GM12878 (cell line): Measurements from ENCODE around the gene MATN1. TPM values are rescaled to one million over a fixed set of nuclear protein-coding genes. Genes with fewer than 3 reads are reported as not detected.
A peak's percentile ranks its signal among the peaks of the same experiment; 100 is the strongest.

Source experiments
- ATAC-seq: fragments of 200-7000 bp; cut with Tn5 transposase; 3 replicates; pipeline ENCODE4 v1.9.1; 2020; ENCODE audit warnings: mild to moderate bottlenecking, moderate library complexity
- BruUV-seq: library from RNA; stranded (reverse); fragments of 400-500 nt; replicated peaks from 2 replicates; lab custom pipeline; 2021; lab: Mats Ljungman, UMichigan
- CTCF ChIA-PET: fragments of 300-600 bp; sonication (Branson Sonifier 250); formaldehyde crosslinking; extraction: SDS; loops from one replicate; lab custom pipeline; 2021; ENCODE audit warnings: inconsistent platforms; lab: Yijun Ruan, JAX
- POLR2A ChIA-PET: fragments of 350-600 bp; formaldehyde crosslinking; extraction: SDS; loops from one replicate; lab custom pipeline; 2021; ENCODE audit warnings: inconsistent platforms; lab: Charles Lee
- RAD21 ChIA-PET: fragments of 300-600 bp; sonication (Branson Sonifier 250); formaldehyde crosslinking; loops from one replicate; lab custom pipeline; 2023; ENCODE audit warnings: antibody characterized with exemption; ENCODE audit not compliant: unreplicated experiment; lab: Charles Lee
- SMC1A ChIA-PET: fragments of 300-600 bp; sonication (Branson Sonifier 250); formaldehyde crosslinking; loops from one replicate; lab custom pipeline; 2023; ENCODE audit not compliant: unreplicated experiment, uncharacterized antibody; lab: Charles Lee
- DNase-seq: peaks from one replicate; pipeline ENCODE4 v3.0.0-alpha.2; 2011; ENCODE audit warnings: low read depth, low spot score
- FAIRE-seq: peaks from 3 replicates; lab custom pipeline; 2011; peaks lifted over from hg19 to GRCh38; lab: Jason Lieb, UNC
- H2AFZ ChIP-seq: 2 replicates; pipeline ENCODE4 v1.6.0; 2011; ENCODE audit warnings: low read depth, low read length, control low read depth; ENCODE audit not compliant: control insufficient read depth
- H3K27ac ChIP-seq: 2 replicates; pipeline ENCODE4 v1.5.1; 2011; ENCODE audit warnings: control low read depth; ENCODE audit not compliant: control insufficient read depth, insufficient read depth
- H3K27me3 ChIP-seq, 2 experiments: replicated peaks in 1 of 2; 2 replicates each; pipeline versions ENCODE4 v1.6.0 to v1.6.1; 2011; ENCODE audit warnings: low read length in 1 of 2; ENCODE audit not compliant: control insufficient read depth in 2 of 2, insufficient read depth in 2 of 2
- H3K36me3 ChIP-seq, 2 experiments: 2 replicates each; pipeline ENCODE4 v1.5.1; 2011; ENCODE audit warnings: low read length in 1 of 2; ENCODE audit not compliant: control insufficient read depth in 2 of 2, insufficient read depth in 2 of 2
- H3K4me1 ChIP-seq: 2 replicates; pipeline ENCODE4 v1.6.1; 2011; ENCODE audit warnings: mild to moderate bottlenecking, low read length, moderate library complexity, mixed read lengths; ENCODE audit not compliant: control insufficient read depth, insufficient read depth
- H3K4me2 ChIP-seq: 2 replicates; pipeline ENCODE4 v1.6.0; 2011; ENCODE audit warnings: control low read depth; ENCODE audit not compliant: control insufficient read depth, insufficient read depth
- H3K4me3 ChIP-seq: fragments of 200-600 bp; sonication (generic); 2 replicates; pipeline ENCODE4 v1.5.1; 2016
- H3K79me2 ChIP-seq: 2 replicates; pipeline ENCODE4 v1.6.0; 2011; ENCODE audit warnings: low read length; ENCODE audit not compliant: control insufficient read depth, insufficient read depth
- H3K9ac ChIP-seq: 2 replicates; pipeline ENCODE4 v1.8.0; 2011; ENCODE audit warnings: low read length, control low read depth, mixed read lengths; ENCODE audit not compliant: control insufficient read depth, insufficient read depth
- H3K9me3 ChIP-seq: replicated peaks from 3 replicates; pipeline ENCODE4 v1.5.1; 2011; ENCODE audit warnings: mild to moderate bottlenecking, low read length; ENCODE audit not compliant: control insufficient read depth, insufficient read depth
- H4K20me1 ChIP-seq: 2 replicates; pipeline ENCODE4 v1.6.0; 2011; ENCODE audit not compliant: control insufficient read depth, insufficient read depth
- BACH1 ChIP-seq: fragments of 450-650 bp; IDR thresholded peaks from 2 replicates; pipeline ENCODE4 v1.6.1; 2017; ENCODE audit warnings: mild to moderate bottlenecking, borderline replicate concordance
- BCL11A ChIP-seq: IDR thresholded peaks from 2 replicates; pipeline ENCODE4 v1.6.1; 2011; ENCODE audit warnings: low read depth, low read length
- BRCA1 ChIP-seq: IDR thresholded peaks from 2 replicates; pipeline ENCODE4 v1.6.1; 2011; ENCODE audit warnings: low read depth, low read length, improper control_type of control experiment
- CBFB ChIP-seq: IDR thresholded peaks from 2 replicates; pipeline ENCODE4 v1.6.1; 2016; ENCODE audit warnings: antibody characterized with exemption, low read depth
- CBX5 ChIP-seq: sonication (generic); IDR thresholded peaks from 2 replicates; pipeline ENCODE4 v1.6.1; 2016; ENCODE audit warnings: low read depth, moderate library complexity, mild to moderate bottlenecking, inconsistent platforms
- CREM ChIP-seq: IDR thresholded peaks from 2 replicates; pipeline ENCODE4 v1.6.1; 2014; ENCODE audit warnings: antibody characterized with exemption, low read depth
- EED ChIP-seq: sonication (generic); IDR thresholded peaks from 2 replicates; pipeline ENCODE4 v1.6.1; 2016; ENCODE audit warnings: antibody characterized with exemption, low read depth
- EP300 ChIP-seq, 2 experiments: fragments of 150-350 bp in 1 of 2; IDR thresholded peaks; 2 replicates each; pipeline ENCODE4 v1.6.1; 2011 to 2012; ENCODE audit warnings: low read depth in 2 of 2, low read length in 2 of 2, borderline replicate concordance in 1 of 2, improper control_type of control experiment in 1 of 2, inconsistent platforms in 1 of 2; ENCODE audit not compliant: control insufficient read depth in 1 of 2
- ESRRA ChIP-seq: IDR thresholded peaks from 2 replicates; pipeline ENCODE4 v1.6.1; 2012; ENCODE audit warnings: mild to moderate bottlenecking, low read length, improper control_type of control experiment
- ETV6 ChIP-seq, 2 experiments: fragments of 450-650 bp in 1 of 2; IDR thresholded peaks in 1 of 2; conservative IDR thresholded peaks in 1 of 2; 2 replicates each; pipeline ENCODE4 v1.6.1; 2014; ENCODE audit warnings: antibody characterized with exemption in 1 of 2, borderline replicate concordance in 1 of 2, low read depth in 1 of 2, mild to moderate bottlenecking in 1 of 2, moderate library complexity in 1 of 2
- NFIC ChIP-seq: IDR thresholded peaks from 2 replicates; pipeline ENCODE4 v1.6.1; 2012; ENCODE audit warnings: low read depth, mild to moderate bottlenecking, inconsistent platforms, low read length, moderate library complexity
- PAX8 ChIP-seq: fragments of 450-650 bp; IDR thresholded peaks from 2 replicates; pipeline ENCODE4 v1.6.1; 2017; ENCODE audit warnings: mild to moderate bottlenecking, moderate library complexity
- PML ChIP-seq: IDR thresholded peaks from 2 replicates; pipeline ENCODE4 v1.6.1; 2012; ENCODE audit warnings: low read length, inconsistent platforms
- POLR2A ChIP-seq: IDR thresholded peaks from 2 replicates; pipeline ENCODE4 v1.6.1; 2011; ENCODE audit warnings: low read depth, mild to moderate bottlenecking, low read length
- POLR2AphosphoS5 ChIP-seq: IDR thresholded peaks from 2 replicates; pipeline ENCODE4 v1.6.1; 2011; ENCODE audit warnings: mild to moderate bottlenecking, low read length, inconsistent platforms
- RELA ChIP-seq: fragments of 450-650 bp; IDR thresholded peaks from 2 replicates; pipeline ENCODE4 v1.8.0; 2014; ENCODE audit warnings: borderline replicate concordance; ENCODE audit not compliant: partially characterized antibody
- SIX5 ChIP-seq: IDR thresholded peaks from 2 replicates; pipeline ENCODE4 v1.6.1; 2011; ENCODE audit warnings: mild to moderate bottlenecking, low read depth, low read length, moderate library complexity; ENCODE audit not compliant: severe bottlenecking
- STAT1 ChIP-seq: fragments of 450-650 bp; conservative IDR thresholded peaks from 2 replicates; pipeline ENCODE4 v1.6.1; 2014; ENCODE audit warnings: antibody characterized with exemption, mild to moderate bottlenecking
- YY1 ChIP-seq: IDR thresholded peaks from 2 replicates; pipeline ENCODE4 v1.6.1; 2011; ENCODE audit warnings: low read depth, mild to moderate bottlenecking, low read length
- ZBED1 ChIP-seq: IDR thresholded peaks from 2 replicates; pipeline ENCODE4 v1.6.1; 2016; ENCODE audit warnings: borderline replicate concordance
- ZBTB4 ChIP-seq: fragments of 450-650 bp; formaldehyde crosslinking; IDR thresholded peaks from 2 replicates; pipeline ENCODE4 v1.4.0; 2022; ENCODE audit warnings: mild to moderate bottlenecking, moderate library complexity
- ZSCAN29 ChIP-seq: fragments of 450-650 bp; IDR thresholded peaks from 2 replicates; pipeline ENCODE4 v1.6.1; 2017; ENCODE audit warnings: mild to moderate bottlenecking, moderate library complexity
- WGBS: methylation state at CpG from one replicate; pipeline ENCODE4 v1.1.6; 2016; ENCODE audit warnings: low lambda C conversion rate; ENCODE audit not compliant: insufficient replicate concordance, insufficient coverage; ENCODE audit errors: missing lambda C conversion rate; 5-methylcytosine and 5-hydroxymethylcytosine counted together
- in situ Hi-C: fragments of 300-500 bp; cut with MboI; formaldehyde crosslinking; loops from 9 replicates; pipeline ENCODE4 v1.14.3; 2018; ENCODE audit warnings: mixed read lengths
- intact Hi-C: fragments of 100-400 bp; cut with micrococcal nuclease; formaldehyde crosslinking; loops from one replicate; pipeline ENCODE4 v1.14.2; 2022; ENCODE audit not compliant: unreplicated experiment
- polyA plus RNA-seq, 11 experiments: library from polyadenylated mRNA; depleted of rRNA in 4 of 11; unstranded in 6 of 11; stranded (reverse) in 5 of 11; fragments of >200 nt; fragmentation: Nextera tagmentation in 4 of 11; fragmentation: Illumina TruSeq in 1 of 11; extraction: Ambion mirVana in 4 of 11; extraction: Trizol in 1 of 11; gene quantifications; 1 replicate in 1 of 11; 2 replicates in 10 of 11; pipeline versions ENCODE4 v1.2.1 to v1.2.3, GENCODE V29; 2011 to 2016; ENCODE audit warnings: inconsistent platforms in 2 of 11, missing spikeins in 2 of 11, low read depth in 1 of 11
- total RNA-seq, 4 experiments: library from RNA; depleted of rRNA in 3 of 4; stranded (reverse); fragments of >200 nt in 3 of 4; fragmentation: Illumina TruSeq in 1 of 4; extraction: Trizol in 1 of 4; gene quantifications; 2 replicates each; pipeline versions ENCODE4 v1.2.1 to v1.2.3, GENCODE V29; 2013 to 2021

MATN1 gene
- total and polyA plus RNA-seq, 10 of the 15 experiments (the other 5 are each of a cell fraction or from before 2014, with no cell fraction given), result 0.04 to 0.50 (median 0.10) TPM; not detected in 1

DNA sequence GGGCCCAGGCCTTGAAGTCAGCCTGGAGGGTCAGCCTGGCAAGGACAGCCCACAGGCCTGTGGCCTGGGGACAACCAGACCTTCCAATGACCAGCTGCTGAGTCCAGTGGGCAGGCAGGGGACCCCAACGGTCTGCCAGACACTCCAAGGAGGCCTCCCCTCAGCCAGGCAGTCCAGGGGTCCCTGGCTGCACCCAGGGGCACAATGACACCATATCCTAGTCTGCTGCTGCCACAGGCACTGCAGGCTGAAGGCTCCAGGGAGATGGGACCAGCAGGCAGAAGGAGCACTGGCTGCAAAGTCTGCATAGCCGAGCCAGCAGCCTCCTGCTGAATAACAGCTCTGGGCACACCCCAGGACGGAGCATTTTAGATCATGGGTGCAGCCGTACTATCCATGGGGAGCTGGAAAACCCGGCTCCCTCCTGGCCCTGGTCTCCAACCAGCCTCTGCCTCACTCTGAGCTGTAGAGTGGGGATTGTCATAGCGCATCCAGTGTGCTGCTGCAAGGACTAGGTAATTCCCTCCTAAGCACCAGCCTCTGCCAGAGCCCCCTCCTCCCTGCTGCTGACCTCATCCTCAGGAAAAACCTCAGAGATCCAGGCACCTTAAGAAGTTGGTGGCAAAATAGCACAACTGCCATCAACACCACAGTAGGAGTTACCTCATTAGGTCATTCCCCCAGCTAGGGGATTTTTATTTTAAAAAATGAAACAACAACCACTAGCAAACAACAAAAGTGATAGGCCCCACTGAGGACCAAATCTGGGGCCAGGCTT lies 39.0 kb upstream of the MATN1 start:
- CTCF ChIA-PET, result interaction anchor here (0.8 to 7.0 kb wide), 11 partner anchors 8 to 166 kb away, joined by 3 to 72 read pairs (median 4); partner anchors contain the start of gene MATN1
- SMC1A ChIA-PET, result interaction anchor here (16.4 to 24.8 kb wide), 3 partner anchors 14 to 34 kb away, joined by 248 to 556 read pairs (median 440); partner anchors contain the start of gene MATN1
- DNase-seq (no peak), FAIRE-seq (no peak), ATAC-seq (peak; percentile 30)
- Histone ChIP-seq H3K27ac (peak overlapping the region; percentile 87), H3K4me3 (peak overlapping the region; percentile 9; the same call in 1 of the 2 replicates), H3K4me2 (peak overlapping the region; percentile 75), H3K9ac (peak overlapping the region; percentile 49), H2AFZ (peak overlapping the region; percentile 24; the same call in 1 of the 2 replicates), H3K36me3 (no peaks in the 10 kb centered on the region), H3K4me1 (peaks cover 86% of the 10 kb centered on the region), H4K20me1 (no peaks in the 10 kb centered on the region), H3K9me3 (no peaks in the 10 kb centered on the region), H3K79me2 (peaks cover 58% of the 10 kb centered on the region), H3K27me3 (no peaks in the 10 kb centered on the region)
- POLR2A ChIA-PET, result interaction anchor here (0.8 to 20.6 kb wide), 7 partner anchors 16 to 44 kb away, joined by 3 to 741 read pairs (median 6); no protein-coding TSS in a partner anchor
- in situ Hi-C loops, result no loop called here
- 14% methylated on average over 6 of the region's 6 CpGs for WGBS
- no TSS peak for BruUV-seq
- RAD21 ChIA-PET, result interaction anchor here (0.8 to 17.1 kb wide), 5 partner anchors 12 to 42 kb away, joined by 4 to 462 read pairs (median 198); no protein-coding TSS in a partner anchor
- intact Hi-C loops, result no loop called here
- TF ChIP-seq RELA (peak; percentile 27), PML (no peak), ETV6 (conservative IDR thresholded peaks at IDR 0.05 in 1 of 2, IDR thresholded peaks at IDR 0.05 in 1 of 2; ENCODE audit: borderline replicate concordance in 1 of 2, low read depth in 1 of 2) (0 out of 4 replicates have a peak, but pooled peaks of 1 of the 2 experiments have one; percentile 23), POLR2AphosphoS5 (no peak; the same call in 1 of the 2 replicates), BRCA1 (no peak), ZSCAN29 (no peak), STAT1 (no peak), ZBTB4 (no peak), BACH1 (no peak; the same call in 1 of the 2 replicates), EP300 (IDR thresholded peaks at IDR 0.05; ENCODE audit: borderline replicate concordance in 1 of 2, control insufficient read depth in 1 of 2, low read depth in 2 of 2, low read length in 2 of 2) (peak in 1 of 2 experiments; percentile 39; a peak in 1 of 4 replicates), ESRRA (no peak), CBX5 (no peak), CREM (peak; percentile 49; the same call in 1 of the 2 replicates), SIX5 (no peak), CBFB (no peak), POLR2A (peak; percentile 4; the same call in 1 of the 2 replicates), BCL11A (0 out of 2 replicates have a peak, but pooled peaks have one; percentile 6), YY1 (0 out of 2 replicates have a peak, but pooled peaks have one; percentile 1), NFIC (no peak), PAX8 (no peak), EED (peak; percentile 96), ZBED1 (peak; percentile 56)
